Nephron (organoid): ENCODE results near the gene PLXND1.

ENCODE experiments used
- H3K27ac Mint-ChIP-seq, 3 experiments: 2 replicates each; pipeline ENCODE4 v1.8.0; 2020; ENCODE audit warnings: mixed read lengths in 3 of 3, mild to moderate bottlenecking in 2 of 3, moderate library complexity in 1 of 3
- H3K27me3 Mint-ChIP-seq: 2 replicates; pipeline ENCODE4 v1.8.0; 2021; ENCODE audit warnings: low read depth, mild to moderate bottlenecking, moderate library complexity, mixed read lengths
- H3K36me3 Mint-ChIP-seq: 2 replicates; pipeline ENCODE4 v1.8.0; 2020; ENCODE audit warnings: low read depth, mixed read lengths
- H3K4me1 Mint-ChIP-seq: 2 replicates; pipeline ENCODE4 v1.8.0; 2020; ENCODE audit warnings: mixed read lengths
- H3K4me3 Mint-ChIP-seq, 3 experiments: 2 replicates each; pipeline ENCODE4 v1.8.0; 2020; ENCODE audit warnings: mild to moderate bottlenecking in 3 of 3, mixed read lengths in 3 of 3, moderate library complexity in 2 of 3
- H3K9me3 Mint-ChIP-seq: 2 replicates; pipeline ENCODE4 v1.8.0; 2020; ENCODE audit warnings: mixed read lengths
- CTCF ChIP-seq, 3 experiments: fragments of 200-600 bp; sonication (generic); IDR thresholded peaks; one replicate each; pipeline ENCODE4 v1.5.0; 2021; ENCODE audit warnings: antibody characterized with exemption in 3 of 3; ENCODE audit not compliant: unreplicated experiment in 3 of 3

PLXND1 gene

GRCh38 chr3:129558772-129559564 is 47.5 kb downstream of the PLXND1 start:
- peaks cover 52% of the 10 kb centered on the region for H3K4me1 Mint-ChIP-seq
- peak overlapping the region in 1 of 3 experiments; percentile 54 for H3K27ac Mint-ChIP-seq
- no peaks in the 10 kb centered on the region for H3K9me3 Mint-ChIP-seq
- TF ChIP-seq CTCF (IDR thresholded peaks at IDR 0.05; ENCODE audit: unreplicated experiment in 3 of 3): no peak
- peaks cover 3% of the 10 kb centered on the region for H3K27me3 Mint-ChIP-seq
- peaks cover 16% of the 10 kb centered on the region for H3K36me3 Mint-ChIP-seq
- H3K4me3 Mint-ChIP-seq: no peak overlapping the region

DNA sequence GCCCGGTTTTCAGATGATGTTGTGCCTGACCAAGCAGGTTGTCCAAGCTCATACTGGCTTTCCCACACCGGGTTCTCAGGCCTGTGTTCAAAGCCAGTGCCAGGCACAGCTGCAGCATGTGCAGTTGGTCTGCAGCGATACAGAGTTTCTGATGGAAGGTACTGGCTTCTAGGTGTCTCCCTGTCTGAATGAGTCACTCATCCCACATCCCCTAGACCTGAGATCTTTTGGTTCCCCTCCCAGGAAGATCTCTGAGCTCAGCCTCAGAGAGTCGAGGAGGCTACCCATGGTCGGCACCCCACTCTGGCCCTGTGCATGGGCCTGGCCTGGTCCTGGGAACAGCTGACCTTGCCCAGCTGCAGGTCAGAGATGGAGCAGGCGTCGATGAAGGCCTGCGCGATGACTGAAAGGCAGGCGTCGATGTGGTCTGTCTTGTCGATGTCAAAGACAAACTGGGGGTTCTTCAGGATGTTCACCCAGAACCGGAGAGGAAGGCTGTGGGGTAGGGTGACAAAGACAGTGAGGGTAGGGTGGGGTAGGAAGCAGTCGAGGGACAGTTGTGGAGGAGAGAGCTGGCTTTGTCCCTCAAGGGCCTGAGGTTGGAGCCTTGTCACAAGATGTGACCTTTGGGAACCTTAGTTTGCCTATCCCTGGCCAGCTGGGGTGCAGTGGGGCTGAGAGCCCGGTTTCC is 48.2 kb downstream of the PLXND1 start:
- TF ChIP-seq CTCF (IDR thresholded peaks at IDR 0.05; ENCODE audit: unreplicated experiment in 3 of 3): no peak
- peaks cover 3% of the 10 kb centered on the region for H3K27me3 Mint-ChIP-seq

DNA sequence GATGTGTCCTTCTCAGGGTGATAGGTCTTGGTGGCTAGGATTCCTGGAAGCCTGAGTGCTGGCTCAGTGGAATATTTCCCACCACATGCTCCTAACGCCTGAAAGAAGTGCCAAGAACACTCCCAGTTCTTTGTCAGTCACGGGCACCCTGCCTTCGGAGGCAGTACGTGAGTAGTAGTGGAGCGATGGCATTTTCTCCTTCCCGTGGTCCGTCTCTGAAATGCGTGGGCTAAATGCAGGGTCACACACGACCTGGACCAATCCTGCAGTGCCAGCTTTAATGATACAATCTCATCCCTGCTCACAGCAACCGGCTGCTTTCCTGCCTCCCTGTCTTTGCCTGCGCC is 49.0 kb downstream of the PLXND1 start:
- TF ChIP-seq CTCF (IDR thresholded peaks at IDR 0.05; ENCODE audit: unreplicated experiment in 3 of 3): no peak
- peaks cover 3% of the 10 kb centered on the region for H3K27me3 Mint-ChIP-seq
- peaks cover 12% of the 10 kb centered on the region for H3K36me3 Mint-ChIP-seq
- no peaks in the 10 kb centered on the region for H3K9me3 Mint-ChIP-seq
- H3K4me3 Mint-ChIP-seq: no peak overlapping the region
- H3K27ac Mint-ChIP-seq: peak overlapping the region; percentile 13 to 72 (median 68)
- H3K4me1 Mint-ChIP-seq: peaks cover 55% of the 10 kb centered on the region

More for the DNA sequence above, 48.2 kb downstream of the PLXND1 start:
- peak overlapping the region in 1 of 3 experiments; percentile 15 for H3K4me3 Mint-ChIP-seq
- peak overlapping the region; percentile 13 to 72 (median 68) for H3K27ac Mint-ChIP-seq
- no peaks in the 10 kb centered on the region for H3K9me3 Mint-ChIP-seq
- peaks cover 51% of the 10 kb centered on the region for H3K4me1 Mint-ChIP-seq
- peaks cover 16% of the 10 kb centered on the region for H3K36me3 Mint-ChIP-seq

DNA sequence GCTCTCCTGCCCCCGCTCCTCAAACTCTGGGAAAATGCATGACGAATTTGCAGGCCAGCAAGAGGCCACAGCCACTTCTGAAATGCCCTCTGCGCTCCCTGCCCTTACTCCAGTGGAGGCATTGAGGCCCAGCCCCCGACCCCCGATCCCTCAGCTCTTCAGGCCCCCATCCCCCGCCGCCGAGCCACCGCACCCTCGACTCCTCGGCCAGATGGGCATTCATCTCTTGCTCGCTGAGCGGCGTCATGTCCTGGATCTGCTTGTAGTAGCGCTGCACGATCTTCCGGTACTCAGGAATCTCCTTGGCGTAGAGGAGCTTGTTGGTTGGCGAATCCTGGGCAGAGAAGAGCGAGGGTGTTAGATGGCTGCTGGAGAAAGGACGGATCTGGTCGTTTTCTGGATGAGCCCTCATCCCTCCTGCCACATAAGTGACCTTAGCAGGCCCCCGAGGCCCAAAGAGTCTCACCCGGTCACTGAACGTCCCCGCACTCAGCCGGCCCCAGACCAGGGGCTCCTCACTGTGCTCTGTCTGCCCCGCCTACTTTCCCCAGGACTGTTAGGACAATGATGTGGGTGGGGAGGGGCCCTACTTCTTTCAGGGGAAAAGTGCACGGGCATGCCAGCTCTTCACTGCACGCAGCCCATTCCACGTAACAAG is 49.5 kb downstream of the PLXND1 start:
- no peak for TF ChIP-seq CTCF (IDR thresholded peaks at IDR 0.05; ENCODE audit: unreplicated experiment in 3 of 3)
- Mint-ChIP-seq H3K4me1 (peaks cover 58% of the 10 kb centered on the region), H3K36me3 (peaks cover 12% of the 10 kb centered on the region), H3K9me3 (no peaks in the 10 kb centered on the region), H3K27ac (peak overlapping the region in 2 of 3 experiments; percentile 15 to 72), H3K27me3 (peaks cover 3% of the 10 kb centered on the region), H3K4me3 (no peak overlapping the region)

DNA sequence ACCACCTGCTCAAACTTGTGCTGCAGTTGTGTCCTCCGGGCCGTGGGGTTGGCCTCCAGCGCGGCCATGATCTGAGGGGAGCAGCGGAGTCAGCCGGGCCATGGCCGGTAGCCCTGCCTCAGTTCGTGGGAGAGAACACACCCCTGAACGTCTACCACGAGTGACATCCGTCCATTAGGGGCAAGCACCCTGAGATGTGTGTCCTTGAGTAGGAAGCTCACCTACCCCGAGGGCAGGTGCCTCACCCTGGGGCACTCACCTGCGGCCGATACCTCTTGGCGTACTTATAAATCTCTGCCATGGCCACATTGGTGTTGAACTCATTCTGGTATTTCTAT is 50.1 kb downstream of the PLXND1 start:
- H3K9me3 Mint-ChIP-seq: no peaks in the 10 kb centered on the region
- TF ChIP-seq CTCF (IDR thresholded peaks at IDR 0.05; ENCODE audit: unreplicated experiment in 3 of 3): no peak

More for the DNA sequence above, 50.1 kb downstream of the PLXND1 start:
- Mint-ChIP-seq H3K27me3 (peaks cover 3% of the 10 kb centered on the region), H3K27ac (peak overlapping the region in 1 of 3 experiments; percentile 72), H3K4me3 (no peak overlapping the region), H3K4me1 (peaks cover 62% of the 10 kb centered on the region), H3K36me3 (peaks cover 12% of the 10 kb centered on the region)
